Measurements from ENCODE around the gene PTPN22.

GRCh38 chr1:113834716-113835115 lies 36.8 kb downstream of the PTPN22 start:
- TF ChIP-seq CTCF (IDR thresholded peaks at IDR 0.05) (no peak), POLR2A (IDR thresholded peaks at IDR 0.05) (no peak)

Data from lower leg skin (tissue), 3 donors.